T-cell (primary cell): Measurements from ENCODE around the gene CERS4. TPM values are rescaled to one million over a fixed set of nuclear protein-coding genes. Genes with fewer than 3 reads are reported as not detected.
"Not testable (repeated sequence)": the region's sequence is repeated elsewhere in the genome, so short reads cannot be mapped to it uniquely, and the experiment has no call there.

Experiments used
- ATAC-seq, 4 experiments: fragments of 200-7000 bp in 3 of 4; fragments of 150-1000 bp in 1 of 4; cut with Tn5 transposase; replicated peaks in 1 of 4; 1 replicate in 3 of 4; 2 replicates in 1 of 4; pipeline ENCODE4 v1.10.0; 2021; ENCODE audit warnings: moderate library complexity in 3 of 4, mild to moderate bottlenecking in 2 of 4, moderate number of reproducible peaks in 1 of 4
- CTCF ChIA-PET, 2 donors: fragments of 300-600 bp; sonication (Branson Sonifier 250); formaldehyde crosslinking; loops; one replicate each; lab custom pipeline; 2022; ENCODE audit warnings: antibody characterized with exemption in 2 of 2; lab: Charles Lee
- POLR2A ChIA-PET, 2 donors: fragments of 300-600 bp; sonication (Branson Sonifier 250); formaldehyde crosslinking; loops; one replicate each; lab custom pipeline; 2022; ENCODE audit warnings: antibody characterized with exemption in 2 of 2; lab: Charles Lee
- DNase-seq, 35 experiments: peaks; one replicate each; pipeline versions ENCODE4 v3.0.0 to v3.0.0-alpha.2; 2013 to 2023
- H3K27ac ChIP-seq: one replicate; pipeline ENCODE4 v1.5.1; 2013; ENCODE audit warnings: low read length
- H3K27me3 ChIP-seq, 2 experiments: replicated peaks in 1 of 2; 1 replicate in 1 of 2; 2 replicates in 1 of 2; pipeline versions ENCODE4 v1.6.1 to v1.7.0; 2013; ENCODE audit warnings: low read length in 1 of 2, mixed read lengths in 1 of 2; ENCODE audit not compliant: control insufficient read depth in 2 of 2, insufficient read depth in 2 of 2; ENCODE audit errors: extremely low read depth in 1 of 2
- H3K36me3 ChIP-seq, 2 donors: 1 replicate in 1 of 2; 2 replicates in 1 of 2; pipeline versions ENCODE4 v1.6.1 to v1.7.0; 2013; ENCODE audit warnings: low read length in 1 of 2; ENCODE audit not compliant: control insufficient read depth in 2 of 2, insufficient read depth in 1 of 2; ENCODE audit errors: extremely low read depth in 1 of 2
- H3K4me1 ChIP-seq, 2 experiments: 1 replicate in 1 of 2; 2 replicates in 1 of 2; pipeline versions ENCODE4 v1.6.1 to v1.7.0; 2013; ENCODE audit warnings: low read length in 2 of 2, mixed read lengths in 1 of 2; ENCODE audit not compliant: insufficient read depth in 2 of 2, control insufficient read depth in 1 of 2; ENCODE audit errors: extremely low read depth in 1 of 2
- H3K4me3 ChIP-seq, 2 donors: 1 replicate in 1 of 2; 2 replicates in 1 of 2; pipeline versions ENCODE4 v1.5.1 to v1.7.0; 2013; ENCODE audit warnings: mild to moderate bottlenecking in 2 of 2, low read length in 1 of 2, moderate library complexity in 1 of 2; ENCODE audit not compliant: control insufficient read depth in 1 of 2; ENCODE audit errors: extremely low read depth in 1 of 2
- H3K9me3 ChIP-seq: 2 replicates; pipeline ENCODE4 v1.7.0; 2013
- H3K27ac Mint-ChIP-seq, 2 donors: one replicate each; pipeline ENCODE4 v1.8.0; 2020 to 2021; ENCODE audit warnings: mild to moderate bottlenecking in 2 of 2, mixed read lengths in 2 of 2
- H3K27me3 Mint-ChIP-seq, 2 donors: one replicate each; pipeline ENCODE4 v1.8.0; 2021 to 2022; ENCODE audit warnings: mixed read lengths in 2 of 2
- H3K36me3 Mint-ChIP-seq: one replicate; pipeline ENCODE4 v1.8.0; 2021; ENCODE audit warnings: mixed read lengths
- H3K4me1 Mint-ChIP-seq, 3 donors: one replicate each; pipeline ENCODE4 v1.8.0; 2020 to 2022; ENCODE audit warnings: mixed read lengths in 3 of 3, mild to moderate bottlenecking in 1 of 3
- H3K4me3 Mint-ChIP-seq, 3 donors: one replicate each; pipeline ENCODE4 v1.8.0; 2020 to 2022; ENCODE audit warnings: mild to moderate bottlenecking in 3 of 3, mixed read lengths in 3 of 3, moderate library complexity in 3 of 3
- H3K9me3 Mint-ChIP-seq, 3 donors: one replicate each; pipeline ENCODE4 v1.8.0; 2020 to 2022; ENCODE audit warnings: mixed read lengths in 3 of 3
- WGBS: methylation state at CpG from one replicate; pipeline ENCODE4 v1.1.5; 2013; ENCODE audit warnings: missing lambda C conversion rate; ENCODE audit not compliant: insufficient coverage; 5-methylcytosine and 5-hydroxymethylcytosine counted together
- total RNA-seq, 35 experiments: library from RNA in 6 of 35; stranded (reverse) in 6 of 35; fragments of 120-200 nt in 1 of 35; gene quantifications; one replicate each; pipeline versions ENCODE4 v1.2.1 to v1.2.4 and lab custom pipeline; 2013 to 2026

Gene CERS4
- total RNA-seq, 5 donors from 2014 or later (not counting 1 experiment from before 2014, with no cell fraction given), result 23.1 to 46.9 (median 29.0) TPM

DNA sequence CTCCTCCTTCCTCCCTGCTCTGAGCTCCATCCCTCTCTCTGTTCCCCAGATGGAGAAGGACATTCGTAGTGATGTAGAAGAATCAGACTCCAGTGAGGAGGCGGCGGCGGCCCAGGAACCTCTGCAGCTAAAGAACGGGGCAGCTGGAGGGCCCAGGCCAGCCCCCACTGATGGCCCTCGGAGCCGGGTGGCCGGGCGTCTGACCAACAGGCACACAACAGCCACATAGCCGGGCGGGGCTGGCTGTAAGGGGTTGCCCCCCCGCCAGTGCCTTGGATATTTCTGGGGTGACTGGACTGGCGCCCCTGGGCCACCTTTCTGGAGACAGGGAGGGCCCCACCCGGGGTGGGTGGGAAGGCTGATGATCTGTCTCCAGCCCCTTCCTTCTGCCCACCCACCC lies 52.7 kb downstream of the CERS4 start:
- ATAC-seq, result no peak
- peaks cover 2 to 11% (median 5%) of the 10 kb centered on the region in 3 donors for H3K4me1 Mint-ChIP-seq
- H3K27me3 Mint-ChIP-seq, result no peaks in the 10 kb centered on the region
- no peak overlapping the region for H3K27ac Mint-ChIP-seq
- Histone ChIP-seq H3K9me3 (no peaks in the 10 kb centered on the region), H3K4me1 (peaks cover 0 to 10% of the 10 kb centered on the region in 2 experiments), H3K4me3 (no peak overlapping the region), H3K36me3 (peaks cover 4 to 17% of the 10 kb centered on the region in 2 donors), H3K27ac (no peak overlapping the region), H3K27me3 (no peaks in the 10 kb centered on the region)
- H3K9me3 Mint-ChIP-seq, result no peaks in the 10 kb centered on the region
- WGBS, result 85% methylated on average over 11 of the region's 14 CpGs
- CTCF ChIA-PET, result no interaction called here
- POLR2A ChIA-PET, result no interaction called here
- H3K36me3 Mint-ChIP-seq, result peaks cover 16% of the 10 kb centered on the region
- no peak for DNase-seq
- no peak overlapping the region for H3K4me3 Mint-ChIP-seq

DNA sequence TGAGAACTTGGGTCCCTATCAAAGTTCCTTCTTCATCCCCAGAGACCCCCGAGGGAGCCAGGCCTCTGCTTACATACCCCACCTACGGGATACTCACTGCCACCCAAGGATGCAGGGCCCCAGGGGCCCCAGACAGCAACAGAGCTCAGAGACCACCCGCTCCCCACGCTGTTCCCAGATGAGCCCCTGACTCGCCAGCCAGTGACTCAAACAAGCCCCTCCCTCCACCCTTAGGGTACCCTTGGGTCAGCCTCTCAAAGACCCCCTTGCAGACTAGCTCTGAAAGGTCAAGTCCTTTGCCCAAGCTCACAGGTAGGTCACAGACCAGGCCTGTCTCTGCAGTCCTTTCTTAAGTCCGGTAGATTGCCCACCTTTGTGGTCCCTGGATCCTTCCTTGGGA lies 53.3 kb downstream of the CERS4 start:
- ATAC-seq, result no peak
- Mint-ChIP-seq H3K4me1 (peaks cover under 1 to 9% (median 3%) of the 10 kb centered on the region in 3 donors), H3K4me3 (no peak overlapping the region), H3K9me3 (no peaks in the 10 kb centered on the region), H3K36me3 (peaks cover 16% of the 10 kb centered on the region), H3K27ac (no peak overlapping the region), H3K27me3 (no peaks in the 10 kb centered on the region)
- POLR2A ChIA-PET, result no interaction called here
- CTCF ChIA-PET, result no interaction called here
- no peak overlapping the region for H3K4me3 ChIP-seq
- no peak for DNase-seq
- H3K4me1 ChIP-seq, result peaks cover 0 to 6% of the 10 kb centered on the region in 2 experiments
- no peaks in the 10 kb centered on the region for H3K9me3 ChIP-seq
- 96% methylated on average over 6 of the region's 6 CpGs for WGBS
- peaks cover 3 to 11% of the 10 kb centered on the region in 2 donors for H3K36me3 ChIP-seq
- no peak overlapping the region for H3K27ac ChIP-seq
- no peaks in the 10 kb centered on the region for H3K27me3 ChIP-seq

DNA sequence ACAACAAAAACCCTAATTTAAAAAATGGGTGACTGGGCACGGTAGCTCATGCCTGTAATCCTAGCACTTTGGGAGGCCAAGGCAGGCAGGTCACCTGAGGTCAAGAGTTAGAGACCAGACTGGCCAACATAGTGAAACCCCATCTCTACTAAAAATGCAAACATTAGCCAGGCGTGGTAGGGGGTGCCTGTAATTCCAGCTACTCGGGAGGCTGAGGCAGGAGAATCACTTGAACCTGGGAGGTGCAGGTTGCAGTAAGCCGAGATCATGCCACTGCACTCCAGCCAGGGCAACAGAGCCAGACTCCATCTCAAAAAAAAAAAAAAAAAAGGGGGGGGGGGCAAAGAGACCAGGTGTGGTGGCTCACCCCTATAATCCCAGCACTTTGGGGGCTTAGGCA lies 55.1 kb downstream of the CERS4 start:
- CTCF ChIA-PET, H3K4me3 Mint-ChIP-seq, H3K36me3 Mint-ChIP-seq, ATAC-seq, H3K36me3 ChIP-seq, H3K9me3 ChIP-seq, H3K9me3 Mint-ChIP-seq, H3K27me3 ChIP-seq, DNase-seq, POLR2A ChIA-PET, H3K27ac Mint-ChIP-seq, H3K27me3 Mint-ChIP-seq, H3K27ac ChIP-seq, H3K4me3 ChIP-seq: not testable (repeated sequence)
- 100% methylated on average over 1 of the region's 4 CpGs for WGBS
- peaks cover 7 to 10% (median 9%) of the 10 kb centered on the region in 3 donors for H3K4me1 Mint-ChIP-seq
- peaks cover under 1 to 14% of the 10 kb centered on the region in 2 experiments for H3K4me1 ChIP-seq

DNA sequence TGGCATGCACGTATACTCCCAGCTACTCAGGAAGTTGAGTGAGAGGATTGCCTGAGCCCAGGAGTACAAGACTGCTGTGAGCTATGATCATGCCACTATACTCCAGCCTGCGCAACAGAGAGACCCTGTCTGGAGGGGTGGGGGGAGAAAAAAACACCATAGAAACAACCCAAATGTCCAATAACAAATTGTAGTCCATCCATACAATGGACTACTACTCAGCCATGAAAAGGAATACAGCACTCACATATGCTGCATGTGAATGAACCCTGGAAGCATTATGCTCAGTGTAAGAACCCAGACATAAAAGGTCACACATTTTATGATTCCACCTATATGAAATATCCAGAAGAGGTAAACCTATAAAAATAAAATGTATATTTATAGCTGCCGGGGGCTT lies 56.7 kb downstream of the CERS4 start:
- Histone ChIP-seq H3K36me3 (peaks cover 3 to 7% of the 10 kb centered on the region in 2 donors), H3K9me3 (no peaks in the 10 kb centered on the region), H3K4me1 (peaks cover 3 to 17% of the 10 kb centered on the region in 2 experiments), H3K4me3 (no peak overlapping the region), H3K27ac (no peak overlapping the region), H3K27me3 (no peaks in the 10 kb centered on the region)
- ChIA-PET POLR2A (no interaction called here), CTCF (no interaction called here)
- H3K4me1 Mint-ChIP-seq, result peaks cover 11 to 14% (median 13%) of the 10 kb centered on the region in 3 donors
- ATAC-seq, result no peak
- no peaks in the 10 kb centered on the region for H3K9me3 Mint-ChIP-seq
- no peak overlapping the region for H3K27ac Mint-ChIP-seq
- DNase-seq, result no peak
- H3K36me3 Mint-ChIP-seq, result peaks cover 2% of the 10 kb centered on the region
- WGBS, result 80% methylated on average over 1 of the region's 3 CpGs
- no peak overlapping the region for H3K4me3 Mint-ChIP-seq
- H3K27me3 Mint-ChIP-seq, result no peaks in the 10 kb centered on the region

DNA sequence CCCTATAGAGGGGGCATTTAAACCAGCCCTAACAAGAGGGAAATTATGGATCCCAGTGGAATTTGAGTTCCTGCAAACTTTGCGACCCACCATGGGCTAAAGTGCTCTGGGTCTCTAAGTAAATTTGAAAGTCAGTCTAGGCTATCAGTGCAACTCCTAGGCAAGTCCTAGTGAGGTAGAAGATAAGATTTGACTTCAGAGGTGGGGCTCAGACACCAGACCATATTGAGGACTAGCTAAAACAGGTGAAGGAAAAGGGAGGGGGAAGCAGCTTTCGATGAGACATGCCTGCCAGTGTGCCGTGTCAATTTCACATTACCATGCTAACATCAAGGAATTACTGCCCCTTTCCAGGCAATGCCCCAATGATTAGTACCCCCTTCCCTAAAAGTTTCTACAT lies 60.6 kb downstream of the CERS4 start:
- POLR2A ChIA-PET, result interaction anchor here (0.6 kb wide), 2 partner anchors 17 to 100 kb away, joined by 4 to 6 read pairs; no protein-coding TSS in a partner anchor
- peak overlapping the region in 1 of 2 donors; percentile 78 for H3K4me3 ChIP-seq
- DNase-seq, result no peak

DNA sequence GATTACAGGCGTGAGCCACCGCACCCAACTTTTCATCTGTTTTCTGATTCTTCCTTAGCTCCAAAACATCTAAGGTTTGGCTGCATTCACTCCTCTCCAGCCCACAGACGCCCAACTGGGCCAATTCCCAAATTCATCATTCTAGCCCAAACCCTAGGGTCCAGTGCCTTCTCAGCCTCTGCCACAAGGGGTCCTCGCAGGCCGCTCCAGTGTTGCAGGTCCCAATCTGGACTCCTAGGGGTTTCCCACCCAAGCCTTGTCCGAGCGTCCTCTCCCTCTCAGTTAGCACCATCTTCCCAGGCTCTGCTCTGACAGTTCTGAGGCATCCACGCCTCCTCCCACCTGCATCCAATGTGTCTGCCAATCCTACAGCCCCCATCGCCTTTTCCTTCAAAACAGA lies 67.3 kb downstream of the CERS4 start:
- POLR2A ChIA-PET, H3K27ac ChIP-seq, H3K36me3 ChIP-seq, H3K27me3 ChIP-seq, CTCF ChIA-PET, H3K27me3 Mint-ChIP-seq, H3K9me3 Mint-ChIP-seq, H3K36me3 Mint-ChIP-seq, H3K4me3 Mint-ChIP-seq, H3K27ac Mint-ChIP-seq, H3K4me1 Mint-ChIP-seq, H3K9me3 ChIP-seq, H3K4me1 ChIP-seq, H3K4me3 ChIP-seq, DNase-seq: not testable (repeated sequence)
- ATAC-seq, result peak in 2 of 4 experiments; percentile 38 to 39
- WGBS, result no CpG with 5 or more reads among the region's 9 CpGs

More for the DNA sequence above, 60.6 kb downstream of the CERS4 start:
- WGBS, result 78% methylated on average over 1 of the region's 3 CpGs
- Mint-ChIP-seq H3K27ac (peak overlapping the region; percentile 91 to 96), H3K4me1 (peaks cover 11 to 14% (median 13%) of the 10 kb centered on the region in 3 donors), H3K36me3 (no peaks in the 10 kb centered on the region), H3K4me3 (peak overlapping the region; percentile 82 to 93 (median 90)), H3K27me3 (no peaks in the 10 kb centered on the region), H3K9me3 (no peaks in the 10 kb centered on the region)
- Histone ChIP-seq H3K4me1 (peaks cover 3 to 12% of the 10 kb centered on the region in 2 experiments), H3K36me3 (no peaks in the 10 kb centered on the region), H3K27me3 (no peaks in the 10 kb centered on the region), H3K9me3 (no peaks in the 10 kb centered on the region), H3K27ac (peak overlapping the region; percentile 86)
- CTCF ChIA-PET, result interaction anchor here in 1 of 2 donors (0.5 kb wide), 1 partner anchor 16 kb away, joined by 14 read pairs; no protein-coding TSS in a partner anchor
- no peak for ATAC-seq

DNA sequence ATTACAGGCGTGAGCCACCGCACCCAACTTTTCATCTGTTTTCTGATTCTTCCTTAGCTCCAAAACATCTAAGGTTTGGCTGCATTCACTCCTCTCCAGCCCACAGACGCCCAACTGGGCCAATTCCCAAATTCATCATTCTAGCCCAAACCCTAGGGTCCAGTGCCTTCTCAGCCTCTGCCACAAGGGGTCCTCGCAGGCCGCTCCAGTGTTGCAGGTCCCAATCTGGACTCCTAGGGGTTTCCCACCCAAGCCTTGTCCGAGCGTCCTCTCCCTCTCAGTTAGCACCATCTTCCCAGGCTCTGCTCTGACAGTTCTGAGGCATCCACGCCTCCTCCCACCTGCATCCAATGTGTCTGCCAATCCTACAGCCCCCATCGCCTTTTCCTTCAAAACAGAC lies 82.2 kb downstream of the CERS4 start:
- H3K9me3 ChIP-seq, H3K4me3 ChIP-seq, H3K27ac ChIP-seq, H3K27ac Mint-ChIP-seq, POLR2A ChIA-PET, CTCF ChIA-PET, H3K4me1 Mint-ChIP-seq, H3K27me3 Mint-ChIP-seq, DNase-seq, H3K27me3 ChIP-seq, H3K4me3 Mint-ChIP-seq, H3K36me3 Mint-ChIP-seq, H3K4me1 ChIP-seq, H3K36me3 ChIP-seq, H3K9me3 Mint-ChIP-seq: not testable (repeated sequence)
- ATAC-seq, result peak in 3 of 4 experiments; percentile 37 to 45 (median 41)
- WGBS, result no CpG with 5 or more reads among the region's 9 CpGs
